ENCODE data around the gene ZNF662. TPM values are rescaled to one million over a fixed set of nuclear protein-coding genes. Genes with fewer than 3 reads are reported as not detected.

The ZNF662 gene
- total and polyA plus RNA-seq, 9 of the 15 experiments (the other 6 are each of a cell fraction or from before 2014, with no cell fraction given): 0.07 to 0.55 (median 0.27) TPM

- TF ChIP-seq ARID4B (CRISPR knock-in tag; IDR thresholded peaks at IDR 0.05): no peak
- TF ChIP-seq TAF9B (IDR thresholded peaks at IDR 0.05; ENCODE audit: partially characterized antibody): no peak
- TF ChIP-seq, protein P1, sequence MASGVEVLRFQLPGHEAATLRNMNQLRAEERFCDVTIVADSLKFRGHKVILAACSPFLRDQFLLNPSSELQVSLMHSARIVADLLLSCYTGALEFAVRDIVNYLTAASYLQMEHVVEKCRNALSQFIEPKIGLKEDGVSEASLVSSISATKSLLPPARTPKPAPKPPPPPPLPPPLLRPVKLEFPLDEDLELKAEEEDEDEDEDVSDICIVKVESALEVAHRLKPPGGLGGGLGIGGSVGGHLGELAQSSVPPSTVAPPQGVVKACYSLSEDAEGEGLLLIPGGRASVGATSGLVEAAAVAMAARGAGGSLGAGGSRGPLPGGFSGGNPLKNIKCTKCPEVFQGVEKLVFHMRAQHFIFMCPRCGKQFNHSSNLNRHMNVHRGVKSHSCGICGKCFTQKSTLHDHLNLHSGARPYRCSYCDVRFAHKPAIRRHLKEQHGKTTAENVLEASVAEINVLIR (CRISPR knock-in tag; IDR thresholded peaks at IDR 0.05): no peak
- no peak for TF ChIP-seq NR4A1 (CRISPR knock-in tag; IDR thresholded peaks at IDR 0.05)
- no peak for TF ChIP-seq NR4A1 (tag; IDR thresholded peaks at IDR 0.05)
Observed at GRCh38 chr3:42871592-42872196, 34.2 kb upstream of the ZNF662 start (continued).

Data from K562 (cell line).